HG03039 (cell line): ENCODE results near the gene CCL7.
"Not testable (repeated sequence)": the region's sequence is repeated elsewhere in the genome, so short reads cannot be mapped to it uniquely, and the experiment has no call there.

Source experiments
- ATAC-seq: cut with Tn5 transposase; IDR thresholded peaks from one replicate; pipeline ENCODE4 v1.9.1; 2021; ENCODE audit warnings: mild to moderate bottlenecking, moderate library complexity; ENCODE audit not compliant: unreplicated experiment

CCL7 gene

GRCh38 chr17:34269969-34270368 is at the start of gene CCL7:
TSS of gene CCL7 (plus strand) at chr17:34270221. CDS start at chr17:34270291, 70 bp downstream.
- ATAC-seq, result no peak

GRCh38 chr17:34220752-34221395 is 49.1 kb upstream of the CCL7 start:
- no peak for ATAC-seq

- no peak for ATAC-seq
Observed at GRCh38 chr17:34221411-34221810, 48.6 kb upstream of the CCL7 start.

GRCh38 chr17:34222722-34223497 is 47.1 kb upstream of the CCL7 start:
- ATAC-seq, result no peak

GRCh38 chr17:34225046-34225445 is 45.0 kb upstream of the CCL7 start:
- ATAC-seq, result no peak

GRCh38 chr17:34226011-34226743 is 43.8 kb upstream of the CCL7 start:
- no peak for ATAC-seq

GRCh38 chr17:34226744-34227034 is 43.3 kb upstream of the CCL7 start:
- no peak for ATAC-seq

- not testable (repeated sequence) for ATAC-seq
Observed at GRCh38 chr17:34227293-34227692, 42.7 kb upstream of the CCL7 start.

GRCh38 chr17:34227707-34228106 is 42.3 kb upstream of the CCL7 start:
- no peak for ATAC-seq

- no peak for ATAC-seq
Observed at GRCh38 chr17:34228781-34229180, 41.2 kb upstream of the CCL7 start.

- ATAC-seq, result no peak
Observed at GRCh38 chr17:34230342-34230741, 39.7 kb upstream of the CCL7 start.

GRCh38 chr17:34234616-34235015 is 35.4 kb upstream of the CCL7 start:
- no peak for ATAC-seq

GRCh38 chr17:34235389-34236028 is 34.5 kb upstream of the CCL7 start:
- ATAC-seq, result no peak

- ATAC-seq, result no peak
Observed at GRCh38 chr17:34236281-34236892, 33.6 kb upstream of the CCL7 start.

- no peak for ATAC-seq
Observed at GRCh38 chr17:34237458-34237857, 32.6 kb upstream of the CCL7 start.

GRCh38 chr17:34241062-34241461 is 29.0 kb upstream of the CCL7 start:
- ATAC-seq, result no peak

- ATAC-seq, result no peak
Observed at GRCh38 chr17:34242587-34243363, 27.2 kb upstream of the CCL7 start.

- ATAC-seq, result no peak
Observed at GRCh38 chr17:34243364-34244320, 26.4 kb upstream of the CCL7 start.

- ATAC-seq, result no peak
Observed at GRCh38 chr17:34245351-34245905, 24.6 kb upstream of the CCL7 start.
